ENCODE measurements around the gene SNX24. TPM values are rescaled to one million over a fixed set of nuclear protein-coding genes. Genes with fewer than 3 reads are reported as not detected.

Gene SNX24
- total RNA-seq, 1 donor from 2014 or later, result 20.4 TPM

- Mint-ChIP-seq H3K9me3 (ENCODE audit: low read depth) (no peaks in the 10 kb centered on the region), H3K4me3 (ENCODE audit: low read depth) (no peak overlapping the region), H3K4me1 (ENCODE audit: low read depth) (peaks cover 4% of the 10 kb centered on the region), H3K27ac (no peak overlapping the region), H3K36me3 (ENCODE audit: insufficient read depth) (peaks cover 1% of the 10 kb centered on the region), H3K27me3 (no peaks in the 10 kb centered on the region)
- no peak for DNase-seq (ENCODE audit: low spot score, unreplicated experiment)
- TF ChIP-seq CTCF (IDR thresholded peaks at IDR 0.05; ENCODE audit: unreplicated experiment), result no peak
Observed at GRCh38 chr5:122870219-122870856, 24.9 kb downstream of the SNX24 start.

- peaks cover 4% of the 10 kb centered on the region for H3K4me1 Mint-ChIP-seq (ENCODE audit: low read depth)
- TF ChIP-seq CTCF (IDR thresholded peaks at IDR 0.05; ENCODE audit: unreplicated experiment), result no peak
- no peaks in the 10 kb centered on the region for H3K27me3 Mint-ChIP-seq
- peaks cover 1% of the 10 kb centered on the region for H3K36me3 Mint-ChIP-seq (ENCODE audit: insufficient read depth)
- H3K9me3 Mint-ChIP-seq (ENCODE audit: low read depth), result no peaks in the 10 kb centered on the region
- DNase-seq (ENCODE audit: low spot score, unreplicated experiment), result no peak
- H3K27ac Mint-ChIP-seq, result no peak overlapping the region
- no peak overlapping the region for H3K4me3 Mint-ChIP-seq (ENCODE audit: low read depth)
Observed at GRCh38 chr5:122871661-122872060, 26.2 kb downstream of the SNX24 start.

- no peak for DNase-seq (ENCODE audit: low spot score, unreplicated experiment)
- no peak overlapping the region for H3K4me3 Mint-ChIP-seq (ENCODE audit: low read depth)
- TF ChIP-seq CTCF (IDR thresholded peaks at IDR 0.05; ENCODE audit: unreplicated experiment), result no peak
- H3K36me3 Mint-ChIP-seq (ENCODE audit: insufficient read depth), result no peaks in the 10 kb centered on the region
- H3K27ac Mint-ChIP-seq, result no peak overlapping the region
- H3K9me3 Mint-ChIP-seq (ENCODE audit: low read depth), result no peaks in the 10 kb centered on the region
- H3K27me3 Mint-ChIP-seq, result no peaks in the 10 kb centered on the region
- peaks cover 4% of the 10 kb centered on the region for H3K4me1 Mint-ChIP-seq (ENCODE audit: low read depth)
Observed at GRCh38 chr5:122874179-122874875, 28.9 kb downstream of the SNX24 start.

GRCh38 chr5:122877518-122877917 is 32.1 kb downstream of the SNX24 start:
- Mint-ChIP-seq H3K27me3 (no peaks in the 10 kb centered on the region), H3K36me3 (ENCODE audit: insufficient read depth) (no peaks in the 10 kb centered on the region), H3K4me3 (ENCODE audit: low read depth) (no peak overlapping the region), H3K27ac (no peak overlapping the region), H3K4me1 (ENCODE audit: low read depth) (peaks cover 4% of the 10 kb centered on the region), H3K9me3 (ENCODE audit: low read depth) (no peaks in the 10 kb centered on the region)
- TF ChIP-seq CTCF (IDR thresholded peaks at IDR 0.05; ENCODE audit: unreplicated experiment), result no peak
- no peak for DNase-seq (ENCODE audit: low spot score, unreplicated experiment)

GRCh38 chr5:122879076-122879475 is 33.7 kb downstream of the SNX24 start:
- H3K27ac Mint-ChIP-seq, result no peak overlapping the region
- no peak for TF ChIP-seq CTCF (IDR thresholded peaks at IDR 0.05; ENCODE audit: unreplicated experiment)
- H3K27me3 Mint-ChIP-seq, result no peaks in the 10 kb centered on the region
- H3K9me3 Mint-ChIP-seq (ENCODE audit: low read depth), result no peaks in the 10 kb centered on the region
- no peaks in the 10 kb centered on the region for H3K36me3 Mint-ChIP-seq (ENCODE audit: insufficient read depth)
- DNase-seq (ENCODE audit: low spot score, unreplicated experiment), result no peak
- peaks cover 4% of the 10 kb centered on the region for H3K4me1 Mint-ChIP-seq (ENCODE audit: low read depth)
- no peak overlapping the region for H3K4me3 Mint-ChIP-seq (ENCODE audit: low read depth)
